Trophoblast cell (in vitro differentiated cells and primary cell): ENCODE results near the gene CCDC183.
"Not testable (repeated sequence)": the region's sequence is repeated elsewhere in the genome, so short reads cannot be mapped to it uniquely, and the experiment has no call there.

ENCODE experiments used
- DNase-seq, 2 donors: peaks; one replicate each; pipeline ENCODE4 v3.0.0-alpha.2; 2016
- H2AFZ ChIP-seq: 2 replicates; pipeline ENCODE4 v1.6.1; 2013; ENCODE audit warnings: low read length, moderate library complexity, mild to moderate bottlenecking; ENCODE audit not compliant: insufficient read depth, poor library complexity
- H2AK5ac ChIP-seq: 2 replicates; pipeline ENCODE4 v1.6.1; 2013; ENCODE audit warnings: mild to moderate bottlenecking, low read length
- H2BK120ac ChIP-seq: 2 replicates; pipeline ENCODE4 v1.6.1; 2013; ENCODE audit warnings: low read length, mild to moderate bottlenecking, moderate library complexity; ENCODE audit not compliant: insufficient read depth, poor library complexity
- H2BK12ac ChIP-seq: 2 replicates; pipeline ENCODE4 v1.6.1; 2013; ENCODE audit warnings: mild to moderate bottlenecking, low read length, moderate library complexity
- H2BK5ac ChIP-seq: 2 replicates; pipeline ENCODE4 v1.6.1; 2013; ENCODE audit warnings: low read length, low read depth, moderate library complexity, mild to moderate bottlenecking; ENCODE audit not compliant: poor library complexity
- H3K14ac ChIP-seq: 2 replicates; pipeline ENCODE4 v1.6.1; 2013; ENCODE audit warnings: mild to moderate bottlenecking, low read length
- H3K18ac ChIP-seq: 2 replicates; pipeline ENCODE4 v1.6.1; 2013; ENCODE audit warnings: mild to moderate bottlenecking, low read length
- H3K23ac ChIP-seq: 2 replicates; pipeline ENCODE4 v1.6.1; 2013; ENCODE audit warnings: low read length
- H3K27ac ChIP-seq: 2 replicates; pipeline ENCODE4 v1.5.1; 2013; ENCODE audit warnings: low read depth, mild to moderate bottlenecking, inconsistent platforms, low read length, moderate library complexity
- H3K27me3 ChIP-seq: 2 replicates; pipeline ENCODE4 v1.6.1; 2013; ENCODE audit warnings: inconsistent platforms, mild to moderate bottlenecking, low read length, moderate library complexity; ENCODE audit not compliant: insufficient read depth
- H3K36me3 ChIP-seq, 2 experiments: 1 replicate in 1 of 2; 2 replicates in 1 of 2; pipeline ENCODE4 v1.6.1; 2013; ENCODE audit warnings: low read length in 2 of 2, mild to moderate bottlenecking in 2 of 2, moderate library complexity in 1 of 2; ENCODE audit not compliant: insufficient read depth in 2 of 2, control insufficient read depth in 1 of 2
- H3K4ac ChIP-seq: 2 replicates; pipeline ENCODE4 v1.6.1; 2013; ENCODE audit warnings: low read depth, mild to moderate bottlenecking, low read length, moderate library complexity
- H3K4me1 ChIP-seq, 2 experiments: 1 replicate in 1 of 2; 2 replicates in 1 of 2; pipeline ENCODE4 v1.6.1; 2013; ENCODE audit warnings: low read length in 2 of 2, mild to moderate bottlenecking in 2 of 2, moderate library complexity in 1 of 2; ENCODE audit not compliant: insufficient read depth in 2 of 2, control insufficient read depth in 1 of 2
- H3K4me2 ChIP-seq: 2 replicates; pipeline ENCODE4 v1.6.1; 2013; ENCODE audit warnings: inconsistent platforms, mild to moderate bottlenecking, low read length, moderate library complexity
- H3K4me3 ChIP-seq: 2 replicates; pipeline ENCODE4 v1.5.1; 2013; ENCODE audit warnings: mild to moderate bottlenecking, low read depth, low read length, inconsistent platforms
- H3K79me1 ChIP-seq: one replicate; pipeline ENCODE4 v1.6.1; 2013; ENCODE audit warnings: low read length
- H3K79me2 ChIP-seq: 2 replicates; pipeline ENCODE4 v1.6.1; 2013; ENCODE audit warnings: low read length, mild to moderate bottlenecking; ENCODE audit not compliant: control insufficient read depth, insufficient read depth, poor library complexity
- H3K9ac ChIP-seq: 2 replicates; pipeline ENCODE4 v1.6.1; 2013; ENCODE audit warnings: mild to moderate bottlenecking, low read length
- H3K9me3 ChIP-seq: 2 replicates; pipeline ENCODE4 v1.6.1; 2013; ENCODE audit warnings: low read depth, mild to moderate bottlenecking, control low read depth, inconsistent platforms, low read length; ENCODE audit not compliant: insufficient read depth
- H4K12ac ChIP-seq: 2 replicates; pipeline ENCODE4 v1.6.1; 2013; ENCODE audit warnings: low read depth, mild to moderate bottlenecking, low read length, moderate library complexity
- H4K8ac ChIP-seq: 2 replicates; pipeline ENCODE4 v1.6.1; 2013; ENCODE audit warnings: low read depth, mild to moderate bottlenecking, low read length, moderate library complexity
- H4K91ac ChIP-seq: one replicate; pipeline ENCODE4 v1.6.1; 2013; ENCODE audit warnings: low read depth, mild to moderate bottlenecking, low read length, moderate library complexity
- WGBS: extraction: QIAGEN DNeasy Blood & Tissue Kit; methylation state at CpG from one replicate; pipeline ENCODE4 v1.1.7; 2013; ENCODE audit warnings: missing lambda C conversion rate; ENCODE audit not compliant: insufficient read length, insufficient coverage; ENCODE audit errors: extremely low coverage; 5-methylcytosine and 5-hydroxymethylcytosine counted together

The CCDC183 gene

GRCh38 chr9:136835932-136836904 is 40.1 kb downstream of the CCDC183 start:
- H3K4me2 ChIP-seq: no peak overlapping the region
- no peak overlapping the region for H3K9ac ChIP-seq
- no peak overlapping the region for H4K12ac ChIP-seq
- no CpG with 5 or more reads among the region's 21 CpGs for WGBS
- H3K4me1 ChIP-seq: peaks cover 0 to 3% of the 10 kb centered on the region in 2 experiments
- no peaks in the 10 kb centered on the region for H3K79me2 ChIP-seq
- no peak overlapping the region for H2BK5ac ChIP-seq
- H3K4ac ChIP-seq: no peak overlapping the region
- DNase-seq: no peak
- H3K4me3 ChIP-seq: no peak overlapping the region
- H3K79me1 ChIP-seq: no peaks in the 10 kb centered on the region
- no peak overlapping the region for H2BK12ac ChIP-seq
- no peak overlapping the region for H4K8ac ChIP-seq
- H3K27me3 ChIP-seq: no peaks in the 10 kb centered on the region
- H3K9me3 ChIP-seq: no peaks in the 10 kb centered on the region
- no peak overlapping the region for H3K23ac ChIP-seq
- no peak overlapping the region for H3K27ac ChIP-seq
- no peak overlapping the region for H4K91ac ChIP-seq
- H2AK5ac ChIP-seq: no peak overlapping the region
- H3K18ac ChIP-seq: no peak overlapping the region
- H2AFZ ChIP-seq: no peak overlapping the region
- no peak overlapping the region for H2BK120ac ChIP-seq
- peaks cover 68 to 75% of the 10 kb centered on the region in 2 experiments for H3K36me3 ChIP-seq
- no peak overlapping the region for H3K14ac ChIP-seq

GRCh38 chr9:136837146-136837855 is 41.2 kb downstream of the CCDC183 start:
- no peak overlapping the region for H4K8ac ChIP-seq
- no peak overlapping the region for H3K4me2 ChIP-seq
- H3K4ac ChIP-seq: no peak overlapping the region
- H3K9me3 ChIP-seq: no peaks in the 10 kb centered on the region
- H2AFZ ChIP-seq: no peak overlapping the region
- peaks cover 58 to 64% of the 10 kb centered on the region in 2 experiments for H3K36me3 ChIP-seq
- H3K23ac ChIP-seq: no peak overlapping the region
- H3K4me3 ChIP-seq: no peak overlapping the region
- H3K27ac ChIP-seq: no peak overlapping the region
- peaks cover 0 to 3% of the 10 kb centered on the region in 2 experiments for H3K4me1 ChIP-seq
- no peak overlapping the region for H3K9ac ChIP-seq
- H2AK5ac ChIP-seq: no peak overlapping the region
- no peak overlapping the region for H2BK12ac ChIP-seq
- no peaks in the 10 kb centered on the region for H3K79me1 ChIP-seq
- H3K18ac ChIP-seq: no peak overlapping the region
- DNase-seq: no peak
- no peak overlapping the region for H3K14ac ChIP-seq
- WGBS: no CpG with 5 or more reads among the region's 27 CpGs
- H4K91ac ChIP-seq: no peak overlapping the region
- no peaks in the 10 kb centered on the region for H3K79me2 ChIP-seq
- no peak overlapping the region for H2BK5ac ChIP-seq
- no peak overlapping the region for H4K12ac ChIP-seq
- no peaks in the 10 kb centered on the region for H3K27me3 ChIP-seq
- no peak overlapping the region for H2BK120ac ChIP-seq

GRCh38 chr9:136837856-136838277 is 41.7 kb downstream of the CCDC183 start:
- not testable (repeated sequence) for H2BK12ac ChIP-seq, H3K4me1 ChIP-seq, H3K4me3 ChIP-seq, H3K4ac ChIP-seq, H3K9ac ChIP-seq, DNase-seq, H4K8ac ChIP-seq, H2BK5ac ChIP-seq, H2AFZ ChIP-seq, H3K18ac ChIP-seq, H3K27ac ChIP-seq, H3K79me1 ChIP-seq, H3K4me2 ChIP-seq, H3K79me2 ChIP-seq, H3K14ac ChIP-seq, H4K91ac ChIP-seq, H4K12ac ChIP-seq, H3K9me3 ChIP-seq, H3K27me3 ChIP-seq, H2AK5ac ChIP-seq, H2BK120ac ChIP-seq, H3K23ac ChIP-seq
- WGBS: no CpG with 5 or more reads among the region's 15 CpGs
- H3K36me3 ChIP-seq: peaks cover 52 to 58% of the 10 kb centered on the region in 2 experiments

- Histone ChIP-seq H3K9me3 (no peaks in the 10 kb centered on the region), H4K8ac (no peak overlapping the region), H3K4ac (no peak overlapping the region), H3K23ac (no peak overlapping the region), H4K91ac (no peak overlapping the region), H2BK120ac (no peak overlapping the region), H3K27me3 (no peaks in the 10 kb centered on the region), H3K18ac (no peak overlapping the region), H2BK12ac (no peak overlapping the region), H2BK5ac (no peak overlapping the region), H3K27ac (no peak overlapping the region), H3K4me3 (no peak overlapping the region), H3K9ac (no peak overlapping the region), H3K79me1 (no peaks in the 10 kb centered on the region), H3K79me2 (no peaks in the 10 kb centered on the region), H3K4me1 (peaks cover 0 to 3% of the 10 kb centered on the region in 2 experiments), H3K4me2 (no peak overlapping the region), H4K12ac (no peak overlapping the region), H3K36me3 (peaks cover 51 to 57% of the 10 kb centered on the region in 2 experiments), H2AFZ (no peak overlapping the region), H2AK5ac (no peak overlapping the region), H3K14ac (no peak overlapping the region)
- DNase-seq: no peak
- no CpG with 5 or more reads among the region's 29 CpGs for WGBS
Measured at GRCh38 chr9:136838314-136839228, 42.4 kb downstream of the CCDC183 start.
